ENCODE data around the gene SIGLEC11.

The SIGLEC11 gene

DNA sequence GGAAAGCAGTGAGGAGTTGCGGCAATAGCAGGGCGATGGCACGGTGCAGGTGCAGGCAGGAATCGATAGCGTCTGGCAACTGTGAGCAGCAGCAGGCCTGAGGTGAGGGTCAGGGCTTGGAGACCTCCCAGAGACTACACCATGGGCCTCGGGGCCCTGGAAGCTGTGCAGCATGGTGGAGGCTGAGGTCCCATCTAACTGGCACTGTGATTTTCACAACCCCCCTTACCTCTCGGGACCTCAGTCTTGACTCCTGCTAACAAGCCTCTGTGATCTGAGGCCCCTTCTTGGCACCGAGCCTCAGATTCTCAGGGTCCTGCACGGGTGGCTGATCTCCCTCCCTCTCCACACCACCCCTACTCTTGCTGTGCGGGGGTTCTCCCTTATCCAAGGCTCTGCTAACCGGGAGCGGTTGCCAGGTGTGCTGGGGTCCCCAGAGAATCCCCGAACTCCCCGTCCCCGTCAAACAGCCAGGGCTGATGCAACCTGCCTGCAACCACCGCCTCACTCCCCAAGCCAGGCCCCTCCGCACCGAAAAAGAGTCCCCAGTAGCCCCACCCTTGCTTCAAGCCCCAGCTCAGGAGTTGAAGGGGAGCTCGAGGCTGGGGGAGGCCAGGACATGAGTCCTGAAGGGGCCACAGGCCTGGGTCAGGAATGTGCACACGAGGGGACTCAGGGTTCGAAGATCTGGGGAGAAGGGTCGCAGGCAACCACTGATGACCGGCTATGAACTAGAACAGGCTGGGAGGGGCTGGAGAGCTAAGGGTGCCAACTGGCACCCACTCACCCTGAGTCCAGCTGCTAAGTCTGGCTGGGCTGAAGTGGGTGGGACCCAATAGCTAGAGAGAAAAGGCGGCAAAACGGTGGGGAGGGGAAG lies 36.7 kb downstream of the SIGLEC11 start:
- DNase-seq = no peak

DNA sequence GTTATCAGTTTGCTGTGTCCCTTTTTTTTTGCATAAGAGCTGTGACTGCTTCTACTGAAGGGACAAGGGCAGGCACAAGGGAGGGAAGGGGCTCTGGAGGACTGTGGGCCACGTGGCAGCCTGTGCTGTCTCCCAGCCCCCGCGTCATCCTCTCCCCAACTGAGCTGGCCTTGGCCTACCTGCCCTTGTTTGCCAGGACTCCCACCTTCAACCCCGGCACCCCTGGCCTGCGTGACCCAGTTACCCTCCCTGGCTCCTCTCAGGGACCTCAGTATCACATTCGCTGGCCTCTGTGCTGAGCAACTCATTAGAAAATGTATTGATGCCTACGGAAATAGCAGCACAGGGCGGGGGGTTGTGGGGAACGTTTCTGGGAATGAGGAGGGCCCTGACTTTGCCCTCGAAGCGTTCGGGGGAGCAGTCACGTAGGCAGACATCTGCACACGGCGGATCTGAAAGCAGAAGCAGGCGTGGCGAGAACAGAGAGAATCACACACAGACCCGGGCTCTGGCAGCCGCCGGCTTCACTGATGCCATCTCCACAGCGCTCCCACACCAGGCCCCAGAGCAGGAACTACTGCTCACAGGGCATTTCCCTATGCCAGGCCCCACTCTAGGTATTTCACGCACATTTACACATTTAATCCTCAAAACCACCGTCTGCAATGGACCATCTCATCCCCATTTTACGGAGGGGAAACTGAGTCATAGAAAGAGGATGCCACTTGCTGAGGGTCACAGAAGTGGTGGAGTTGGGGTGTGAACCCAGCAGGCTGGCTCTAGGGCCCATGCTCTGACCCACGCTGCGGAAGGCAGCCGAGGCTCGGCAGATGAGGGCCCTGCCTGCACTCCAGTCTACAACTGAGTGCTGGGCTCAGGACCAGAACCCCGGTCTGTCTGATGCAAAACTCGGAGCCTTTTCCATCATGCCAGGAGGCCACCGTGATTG lies 37.6 kb downstream of the SIGLEC11 start:
- DNase-seq = no peak

- no peak for DNase-seq
Observed at GRCh38 chr19:49921871-49922795, 38.8 kb downstream of the SIGLEC11 start.

- no peak for DNase-seq
Observed at GRCh38 chr19:49920624-49921363, 40.2 kb downstream of the SIGLEC11 start.

- DNase-seq = no peak
Observed at GRCh38 chr19:49918089-49918488, 42.9 kb downstream of the SIGLEC11 start.

DNA sequence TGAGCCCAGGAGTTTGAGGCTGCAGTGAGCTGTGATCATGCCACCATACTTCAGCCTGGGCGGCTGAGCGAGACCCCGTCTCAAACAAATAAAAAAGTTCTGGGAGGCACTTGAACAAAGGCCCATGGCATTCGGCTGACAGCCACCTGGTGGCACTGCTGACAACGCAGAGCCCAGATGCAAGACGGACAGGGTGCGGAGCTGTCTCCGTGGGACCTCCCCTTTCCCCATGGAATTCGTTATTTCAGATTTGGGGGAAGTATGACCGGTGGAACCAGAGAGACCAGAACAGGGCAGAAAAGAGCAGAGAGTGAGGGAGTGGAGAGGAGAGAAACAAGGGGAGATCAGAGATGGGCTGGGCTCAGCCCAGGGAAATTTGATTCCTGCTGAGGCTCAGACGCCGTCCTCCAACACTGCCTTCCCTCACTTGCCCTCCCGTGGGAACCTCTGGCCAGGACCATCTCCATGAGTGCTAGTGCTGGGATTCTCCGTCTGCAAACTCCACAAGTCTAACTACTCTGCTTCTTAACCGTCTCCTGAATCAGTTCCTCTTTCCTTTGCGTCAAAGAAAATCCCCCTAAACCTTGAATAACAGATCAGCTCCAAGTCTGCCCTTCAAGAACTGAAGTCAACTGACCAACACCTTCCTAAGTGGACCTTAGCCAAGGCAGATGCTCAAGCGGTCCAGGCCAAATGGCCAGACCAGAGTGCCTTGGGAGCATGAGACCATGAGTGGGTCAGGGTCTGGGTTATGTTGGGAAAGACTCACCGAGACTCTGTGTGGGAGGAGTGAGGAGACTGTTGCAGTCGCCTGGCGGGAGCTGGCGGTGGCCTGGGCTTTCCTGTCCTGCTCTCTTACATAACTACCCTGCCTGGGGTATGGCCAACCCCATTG lies 43.9 kb downstream of the SIGLEC11 start:
- no peak for DNase-seq

DNA sequence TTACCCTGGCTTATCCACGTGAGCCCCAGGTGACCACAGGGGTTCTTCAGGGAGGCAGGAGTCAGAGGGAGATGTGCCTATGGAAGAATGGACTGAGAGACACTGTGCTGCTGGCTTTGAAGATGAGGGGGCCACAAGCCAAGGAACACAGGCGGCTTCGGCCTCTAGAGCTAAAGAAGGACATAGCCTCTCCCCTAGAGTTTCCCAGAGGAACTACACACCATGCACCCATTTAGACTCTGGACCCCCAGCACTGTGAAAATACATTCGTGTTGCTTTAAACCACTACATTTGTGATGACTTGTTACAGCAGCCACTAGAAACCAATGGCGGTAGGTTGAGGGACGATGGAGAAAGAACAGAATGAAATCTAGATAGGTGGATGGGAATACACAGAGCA lies 45.7 kb downstream of the SIGLEC11 start:
- DNase-seq = no peak

- no peak for DNase-seq
Observed at GRCh38 chr19:49913720-49914119, 47.3 kb downstream of the SIGLEC11 start.

DNA sequence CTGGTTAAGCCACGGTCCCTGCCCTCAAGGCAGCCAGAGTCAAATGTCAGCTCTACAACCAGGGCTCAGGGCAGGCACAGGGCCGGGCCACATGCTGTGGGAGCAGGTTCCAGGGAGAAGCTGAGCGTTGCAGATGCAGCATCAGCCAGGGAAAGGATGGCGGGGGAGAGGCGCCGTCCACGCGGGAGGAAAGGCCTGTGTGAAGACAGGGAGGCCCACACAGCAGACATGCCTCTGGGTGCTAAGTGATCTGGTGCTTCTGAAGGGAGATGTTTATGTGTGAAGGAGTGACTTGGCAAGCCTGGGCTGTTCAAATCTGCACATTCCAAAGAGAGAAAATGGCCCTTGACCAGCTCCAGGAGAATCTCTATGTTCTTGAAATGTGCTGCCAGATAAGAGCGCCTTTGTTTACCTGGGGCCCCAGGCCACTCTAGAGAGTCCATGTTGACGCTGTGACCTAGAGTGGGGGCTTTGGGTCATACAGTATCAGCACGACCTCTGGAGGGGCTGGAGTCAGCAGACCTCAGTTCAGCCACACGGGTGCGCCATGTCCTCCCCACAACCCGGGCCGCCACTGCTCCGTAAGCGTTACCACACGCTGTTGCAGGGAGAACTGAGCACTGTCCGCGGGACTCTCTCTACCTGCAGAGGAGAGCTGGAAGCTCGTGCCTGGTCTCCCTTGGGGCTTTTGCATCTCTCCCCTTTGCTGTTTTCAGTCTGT lies 47.8 kb downstream of the SIGLEC11 start:
- DNase-seq = no peak

DNA sequence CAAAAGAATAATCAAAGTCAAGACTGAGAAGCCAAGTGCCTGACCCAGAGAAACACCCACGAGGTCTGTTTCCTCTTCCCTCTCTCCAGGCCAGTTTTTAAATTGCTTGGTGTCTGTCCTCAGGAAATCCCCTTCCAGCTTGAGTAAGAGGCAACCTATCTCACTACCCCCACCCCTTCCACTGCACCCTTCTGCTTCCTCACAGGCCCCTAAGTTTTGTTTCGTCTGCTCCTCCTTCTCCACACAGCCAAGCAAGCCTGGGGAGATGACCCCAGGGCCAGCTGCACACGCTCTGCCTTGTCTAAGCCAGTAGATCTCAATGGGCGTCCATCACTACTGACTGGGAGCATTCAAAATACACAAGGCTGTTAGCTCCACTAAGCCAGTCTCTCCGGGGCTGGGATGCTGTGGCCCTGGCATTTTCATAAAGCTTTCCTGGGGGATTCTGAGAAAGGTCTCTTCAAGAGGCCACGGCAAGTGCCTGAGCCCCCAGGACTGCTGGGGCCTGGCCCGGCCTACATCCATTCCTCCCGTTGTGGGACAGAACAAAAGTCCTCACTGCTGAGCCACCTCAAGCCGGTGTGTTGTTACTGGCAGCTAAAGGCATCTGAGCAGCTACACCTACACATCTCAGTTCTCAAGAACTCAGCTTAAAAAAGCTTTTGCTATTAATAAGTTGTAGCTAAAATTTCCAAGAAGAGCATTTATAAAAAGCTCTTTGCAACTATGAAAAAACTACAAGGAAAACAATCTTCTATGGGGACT lies 49.4 kb downstream of the SIGLEC11 start:
- no peak for DNase-seq

- DNase-seq = no peak
Observed at GRCh38 chr19:49910179-49910578, 50.8 kb downstream of the SIGLEC11 start.

DNA sequence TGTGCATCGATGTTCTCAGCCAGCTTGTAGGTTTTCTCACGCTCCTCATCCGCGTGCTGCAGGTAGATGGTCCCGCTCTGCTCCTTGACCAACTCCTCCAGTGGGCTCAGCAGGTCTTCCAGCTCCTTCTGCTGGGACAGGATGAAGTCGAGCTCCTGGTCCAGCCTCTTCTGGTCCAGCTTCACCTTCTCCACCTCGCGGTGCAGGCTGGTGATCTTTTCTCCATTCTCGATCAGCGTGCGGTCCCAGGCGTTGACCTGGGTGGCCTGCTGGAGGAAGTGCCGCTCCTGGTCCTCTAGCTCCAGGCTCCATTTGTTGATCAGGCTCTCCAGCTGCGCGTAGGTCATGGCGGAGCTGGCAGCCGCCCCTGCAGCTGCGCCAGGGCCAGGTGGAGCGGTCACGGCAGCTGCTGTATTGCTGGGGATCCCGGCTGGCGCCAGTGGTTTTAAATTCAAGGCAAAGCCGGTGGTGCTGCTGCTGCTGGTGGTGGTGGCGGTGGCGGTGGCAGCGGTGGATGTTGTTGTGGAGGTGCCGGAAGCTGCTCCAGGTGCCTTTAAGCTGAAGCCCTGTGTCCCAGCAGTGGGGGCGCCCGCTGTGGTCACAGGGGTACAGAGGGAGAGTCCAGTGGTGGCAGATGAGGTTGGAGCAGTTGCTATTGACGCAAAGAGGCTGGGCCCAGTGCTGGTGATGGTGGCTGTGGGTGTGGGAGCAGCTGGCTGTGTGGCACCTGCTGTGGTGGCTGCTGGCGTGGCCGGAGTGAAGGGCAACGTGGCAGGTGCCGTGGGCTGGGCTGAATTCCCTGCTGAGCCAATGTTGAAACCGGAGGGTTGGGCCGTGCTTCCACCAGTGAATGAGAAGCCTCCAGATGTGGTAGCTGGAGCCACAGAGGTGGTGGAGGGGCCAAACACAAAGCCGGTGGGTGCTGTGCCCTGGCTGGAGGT lies 52.2 kb downstream of the SIGLEC11 start:
- DNase-seq = no peak

DNA sequence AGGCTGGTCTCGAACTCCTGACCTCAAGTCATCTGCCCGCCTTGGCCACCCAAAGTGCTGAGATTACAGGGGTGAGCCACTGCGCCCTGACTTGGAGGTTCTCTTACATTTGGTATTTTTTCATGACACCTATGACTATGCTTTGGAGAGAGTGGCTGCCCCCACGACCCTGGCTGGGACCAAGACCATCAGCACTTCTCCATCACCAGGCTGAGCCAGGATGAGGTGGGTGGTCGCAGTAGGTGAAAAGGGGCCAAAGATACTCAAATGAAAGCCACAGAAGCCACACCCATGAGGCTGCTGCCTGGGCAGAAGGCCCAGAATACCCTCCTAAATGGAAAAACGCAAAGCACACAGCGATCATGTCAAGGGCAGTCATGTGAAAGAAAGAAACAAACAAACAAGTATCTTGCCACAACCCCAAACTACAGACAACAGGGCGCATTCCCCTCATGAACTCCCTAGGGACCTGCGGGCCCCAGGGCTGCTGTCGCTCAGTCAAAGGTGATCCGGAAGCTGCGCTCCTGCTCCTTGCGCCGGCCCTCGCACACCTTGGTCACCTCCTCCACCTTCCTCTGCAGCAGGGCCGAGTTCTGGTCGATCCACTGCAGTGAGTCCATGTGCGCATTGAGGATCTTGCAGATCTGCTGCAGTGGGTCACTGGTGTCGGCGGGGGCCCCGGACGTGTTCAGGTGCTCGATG lies 53.1 kb downstream of the SIGLEC11 start:
- DNase-seq = no peak

GRCh38 chr19:49906879-49907564 lies 54.0 kb downstream of the SIGLEC11 start:
- no peak for DNase-seq

DNA sequence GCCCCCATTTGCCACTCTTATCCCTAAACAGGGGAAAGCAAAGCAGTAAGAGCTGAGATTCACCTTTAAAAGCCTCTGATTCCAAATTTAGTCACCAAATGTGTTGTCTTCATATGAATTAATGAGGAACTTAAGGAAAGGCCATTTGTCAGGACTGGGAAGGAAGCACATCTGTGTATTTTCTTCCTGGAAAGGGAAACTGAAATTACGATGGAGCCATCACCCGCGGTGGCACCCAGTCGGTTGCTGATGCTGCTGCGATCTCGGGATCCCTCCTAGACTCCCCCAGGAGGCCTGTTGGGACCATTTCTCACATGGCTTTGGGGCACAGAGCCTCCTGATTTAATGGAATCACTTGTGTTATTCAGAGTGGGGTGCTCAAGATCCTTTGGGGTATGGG lies 56.8 kb downstream of the SIGLEC11 start:
- no peak for DNase-seq

All from RPMI8226 (cell line).